Suprapubic skin (tissue), 4 donors: Measurements from ENCODE around the gene LPAR1.

Experiments used
- POLR2A ChIP-seq, 2 donors: fragments of 450-650 bp; IDR thresholded peaks; one replicate each; pipeline ENCODE4 v1.6.1; 2017; ENCODE audit warnings: antibody characterized with exemption in 2 of 2, mild to moderate bottlenecking in 2 of 2, moderate library complexity in 2 of 2
- POLR2AphosphoS5 ChIP-seq, 3 donors: sonication (generic); formaldehyde crosslinking; IDR thresholded peaks; one replicate each; pipeline ENCODE4 v1.6.1; 2017; ENCODE audit warnings: antibody characterized with exemption in 3 of 3
- TF ChIP-seq, protein P1 (sequence below), 2 donors: fragments of 200-600 bp in 1 of 2; fragments of 450-650 bp in 1 of 2; sonication (generic) in 1 of 2; IDR thresholded peaks; one replicate each; pipeline ENCODE4 v1.5.1; 2016 to 2019; ENCODE audit warnings: antibody characterized with exemption in 2 of 2, mild to moderate bottlenecking in 1 of 2, moderate library complexity in 1 of 2

GRCh38 chr9:110996436-110997220, 41.6 kb downstream of the LPAR1 start:
- TF ChIP-seq POLR2A (IDR thresholded peaks at IDR 0.05) (no peak), POLR2AphosphoS5 (IDR thresholded peaks at IDR 0.05) (peak; percentile 42 to 80 (median 61))
- TF ChIP-seq, protein P1, sequence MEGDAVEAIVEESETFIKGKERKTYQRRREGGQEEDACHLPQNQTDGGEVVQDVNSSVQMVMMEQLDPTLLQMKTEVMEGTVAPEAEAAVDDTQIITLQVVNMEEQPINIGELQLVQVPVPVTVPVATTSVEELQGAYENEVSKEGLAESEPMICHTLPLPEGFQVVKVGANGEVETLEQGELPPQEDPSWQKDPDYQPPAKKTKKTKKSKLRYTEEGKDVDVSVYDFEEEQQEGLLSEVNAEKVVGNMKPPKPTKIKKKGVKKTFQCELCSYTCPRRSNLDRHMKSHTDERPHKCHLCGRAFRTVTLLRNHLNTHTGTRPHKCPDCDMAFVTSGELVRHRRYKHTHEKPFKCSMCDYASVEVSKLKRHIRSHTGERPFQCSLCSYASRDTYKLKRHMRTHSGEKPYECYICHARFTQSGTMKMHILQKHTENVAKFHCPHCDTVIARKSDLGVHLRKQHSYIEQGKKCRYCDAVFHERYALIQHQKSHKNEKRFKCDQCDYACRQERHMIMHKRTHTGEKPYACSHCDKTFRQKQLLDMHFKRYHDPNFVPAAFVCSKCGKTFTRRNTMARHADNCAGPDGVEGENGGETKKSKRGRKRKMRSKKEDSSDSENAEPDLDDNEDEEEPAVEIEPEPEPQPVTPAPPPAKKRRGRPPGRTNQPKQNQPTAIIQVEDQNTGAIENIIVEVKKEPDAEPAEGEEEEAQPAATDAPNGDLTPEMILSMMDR (IDR thresholded peaks at IDR 0.05): no peak
